WTC11 (cell line): Measurements from ENCODE around the gene RETREG1. TPM values are rescaled to one million over a fixed set of nuclear protein-coding genes. Genes with fewer than 3 reads are reported as not detected.

ENCODE experiments used
- ATAC-seq: fragments of 200-7000 bp; cut with Tn5 transposase; 2 replicates; pipeline ENCODE4 v1.10.0; 2021; ENCODE audit warnings: mild to moderate bottlenecking, moderate library complexity
- CTCF ChIA-PET: fragments of 300-600 bp; sonication (Branson Sonifier 250); formaldehyde crosslinking; loops from one replicate; lab custom pipeline; 2021; ENCODE audit warnings: antibody characterized with exemption; lab: Charles Lee
- POLR2A ChIA-PET: fragments of 350-600 bp; sonication (Branson Sonifier 250); formaldehyde crosslinking; loops from one replicate; lab custom pipeline; 2021; ENCODE audit warnings: antibody characterized with exemption; lab: Charles Lee
- DNase-seq: peaks from one replicate; pipeline ENCODE4 v3.0.0; 2021; ENCODE audit warnings: low spot score
- H3K27ac Mint-ChIP-seq: 2 replicates; pipeline ENCODE4 v1.8.0; 2021; ENCODE audit warnings: mixed read lengths
- H3K27me3 Mint-ChIP-seq: 2 replicates; pipeline ENCODE4 v1.8.0; 2021; ENCODE audit warnings: low read depth, mild to moderate bottlenecking, moderate library complexity, mixed read lengths
- H3K36me3 Mint-ChIP-seq: 2 replicates; pipeline ENCODE4 v1.8.0; 2021; ENCODE audit warnings: mixed read lengths
- H3K4me1 Mint-ChIP-seq: 2 replicates; pipeline ENCODE4 v1.8.0; 2022; ENCODE audit warnings: mixed read lengths
- H3K4me3 Mint-ChIP-seq: 2 replicates; pipeline ENCODE4 v1.8.0; 2021; ENCODE audit warnings: mild to moderate bottlenecking, moderate library complexity, mixed read lengths
- H3K9me3 Mint-ChIP-seq: 2 replicates; pipeline ENCODE4 v1.8.0; 2021; ENCODE audit warnings: mixed read lengths
- AFF4 ChIP-seq: sonication (generic); formaldehyde crosslinking; IDR thresholded peaks from 2 replicates; pipeline ENCODE4 v1.8.1; 2023; ENCODE audit warnings: mild to moderate bottlenecking, missing genetic modification reagents, borderline replicate concordance
- ATF1 ChIP-seq: sonication (generic); formaldehyde crosslinking; IDR thresholded peaks from 2 replicates; pipeline ENCODE4 v1.8.1; 2023; ENCODE audit warnings: mild to moderate bottlenecking, moderate library complexity, missing genetic modification reagents
- CREB1 ChIP-seq: sonication (generic); formaldehyde crosslinking; IDR thresholded peaks from 2 replicates; pipeline ENCODE4 v1.8.0; 2023; ENCODE audit warnings: mild to moderate bottlenecking, missing genetic modification reagents
- EMX1 ChIP-seq: fragments of 250-450 bp; sonication (Bioruptor Pico); IDR thresholded peaks from 2 replicates; pipeline ENCODE4 v1.8.0; 2021; ENCODE audit warnings: mild to moderate bottlenecking
- FOXP1 ChIP-seq: sonication (generic); formaldehyde crosslinking; IDR thresholded peaks from 2 replicates; pipeline ENCODE4 v1.8.0; 2022; ENCODE audit warnings: missing genetic modification reagents, mild to moderate bottlenecking, moderate library complexity, borderline replicate concordance
- JAZF1 ChIP-seq: fragments of 250-450 bp; sonication (Bioruptor Pico); IDR thresholded peaks from 2 replicates; pipeline ENCODE4 v1.9.0; 2021; ENCODE audit warnings: moderate library complexity, mild to moderate bottlenecking, inconsistent platforms
- KAT7 ChIP-seq: sonication (generic); formaldehyde crosslinking; IDR thresholded peaks from 2 replicates; pipeline ENCODE4 v1.8.1; 2023; ENCODE audit warnings: missing genetic modification reagents, mild to moderate bottlenecking, borderline replicate concordance
- NR2C2 ChIP-seq: sonication (generic); formaldehyde crosslinking; IDR thresholded peaks from 2 replicates; pipeline ENCODE4 v1.8.0; 2022; ENCODE audit warnings: mild to moderate bottlenecking, missing genetic modification reagents
- RELA ChIP-seq: sonication (generic); formaldehyde crosslinking; IDR thresholded peaks from 2 replicates; pipeline ENCODE4 v1.8.1; 2022; ENCODE audit warnings: missing genetic modification reagents, mild to moderate bottlenecking, borderline replicate concordance
- RORB ChIP-seq: fragments of 250-450 bp; sonication (Bioruptor Pico); IDR thresholded peaks from 2 replicates; pipeline ENCODE4 v1.9.0; 2021; ENCODE audit warnings: mild to moderate bottlenecking
- ZBTB43 ChIP-seq: sonication (generic); formaldehyde crosslinking; IDR thresholded peaks from 2 replicates; pipeline ENCODE4 v1.8.1; 2023; ENCODE audit warnings: mild to moderate bottlenecking, missing genetic modification reagents
- ZNF416 ChIP-seq: fragments of 250-450 bp; sonication (Bioruptor Pico); IDR thresholded peaks from 2 replicates; pipeline ENCODE4 v1.9.0; 2021; ENCODE audit warnings: mild to moderate bottlenecking, inconsistent platforms
- total RNA-seq: library from RNA; stranded (reverse); gene quantifications from 3 replicates; pipeline ENCODE4 v1.2.3, GENCODE V29; 2021
- TF ChIP-seq, protein P1 (sequence below): fragments of 250-450 bp; sonication (Bioruptor Pico); IDR thresholded peaks from 2 replicates; pipeline ENCODE4 v1.8.0; 2021; ENCODE audit warnings: mild to moderate bottlenecking
- TF ChIP-seq, protein P2 (sequence below): sonication (generic); formaldehyde crosslinking; conservative IDR thresholded peaks from 2 replicates; pipeline ENCODE4 v1.8.1; 2023; ENCODE audit warnings: mild to moderate bottlenecking, low read depth, missing genetic modification reagents, moderate library complexity
- TF ChIP-seq, protein P3 (sequence below): sonication (generic); formaldehyde crosslinking; IDR thresholded peaks from 2 replicates; pipeline ENCODE4 v1.8.0; 2022; ENCODE audit warnings: mild to moderate bottlenecking, missing genetic modification reagents
- TF ChIP-seq, protein P4 (sequence below): sonication (generic); formaldehyde crosslinking; IDR thresholded peaks from 2 replicates; pipeline ENCODE4 v1.8.0; 2022; ENCODE audit warnings: mild to moderate bottlenecking, missing genetic modification reagents
- TF ChIP-seq, protein P5 (sequence below): fragments of 200-600 bp; IDR thresholded peaks from 2 replicates; pipeline ENCODE4 v1.8.0; 2022; ENCODE audit warnings: antibody characterized with exemption
- TF ChIP-seq, protein P6 (sequence below): sonication (generic); formaldehyde crosslinking; IDR thresholded peaks from 2 replicates; pipeline ENCODE4 v1.8.0; 2022; ENCODE audit warnings: missing genetic modification reagents

Gene RETREG1
- total RNA-seq, 1 experiment from 2014 or later = 2.2 TPM

DNA sequence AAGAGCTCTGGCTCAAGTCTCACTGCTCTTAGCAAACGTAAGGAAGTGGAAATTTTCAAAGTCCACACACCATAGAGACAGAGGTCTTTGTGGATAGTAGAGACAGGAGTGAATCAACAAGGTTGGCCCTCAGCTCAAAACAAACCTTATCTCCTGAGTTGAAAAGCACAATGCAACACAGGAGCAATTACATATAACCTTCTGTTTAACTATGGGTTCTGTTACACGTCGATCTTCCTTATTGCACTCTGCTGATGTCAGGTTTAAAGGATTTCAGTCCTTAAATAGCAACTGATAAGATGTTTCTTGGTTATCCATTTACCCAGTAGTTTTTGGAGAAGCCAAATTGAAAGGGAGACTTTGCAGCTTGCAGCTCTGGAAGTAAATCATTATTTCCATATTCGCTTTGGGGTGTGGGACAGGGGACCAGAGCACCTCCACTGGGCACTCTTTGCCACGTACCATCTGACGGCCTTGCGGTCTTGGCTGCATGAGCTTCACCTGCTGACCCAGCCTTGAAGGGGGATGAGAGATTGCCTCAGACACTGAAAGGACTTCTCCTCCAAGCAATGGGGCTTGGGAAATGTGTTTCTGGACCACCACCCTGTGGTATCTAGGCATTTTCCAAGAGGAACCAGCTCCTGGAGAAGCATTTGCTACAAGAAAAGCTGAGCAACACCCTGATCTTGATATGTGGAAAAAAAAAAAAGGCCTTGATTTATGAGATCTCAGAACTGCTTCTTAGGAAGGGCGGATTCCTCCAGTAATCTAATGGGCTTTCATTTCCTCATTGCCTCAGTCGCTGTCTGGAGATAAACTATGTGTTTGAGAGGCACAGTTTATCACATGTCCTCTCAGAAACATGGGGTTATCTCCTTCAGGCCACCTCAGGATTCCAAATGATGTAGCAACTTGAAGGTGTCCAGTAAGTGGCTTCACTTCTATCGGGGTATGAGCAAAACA, 95.0 kb downstream of the RETREG1 start:
- H3K4me1 Mint-ChIP-seq = no peaks in the 10 kb centered on the region
- DNase-seq (no peak), ATAC-seq (no peak)
- no peaks in the 10 kb centered on the region for H3K9me3 Mint-ChIP-seq
- H3K36me3 Mint-ChIP-seq = no peaks in the 10 kb centered on the region
- CTCF ChIA-PET = no interaction called here
- H3K27ac Mint-ChIP-seq = no peak overlapping the region
- no peaks in the 10 kb centered on the region; the same call in 1 of the 2 replicates for H3K27me3 Mint-ChIP-seq
- no peak overlapping the region for H3K4me3 Mint-ChIP-seq
- TF ChIP-seq KAT7 (CRISPR knock-in tag) (no peak), AFF4 (CRISPR knock-in tag) (no peak), RELA (CRISPR knock-in tag) (no peak), FOXP1 (no peak), EMX1 (CRISPR knock-in tag) (no peak), ZBTB43 (CRISPR knock-in tag) (no peak), NR2C2 (CRISPR knock-in tag) (no peak), CREB1 (CRISPR knock-in tag) (no peak)
- TF ChIP-seq, protein P1, sequence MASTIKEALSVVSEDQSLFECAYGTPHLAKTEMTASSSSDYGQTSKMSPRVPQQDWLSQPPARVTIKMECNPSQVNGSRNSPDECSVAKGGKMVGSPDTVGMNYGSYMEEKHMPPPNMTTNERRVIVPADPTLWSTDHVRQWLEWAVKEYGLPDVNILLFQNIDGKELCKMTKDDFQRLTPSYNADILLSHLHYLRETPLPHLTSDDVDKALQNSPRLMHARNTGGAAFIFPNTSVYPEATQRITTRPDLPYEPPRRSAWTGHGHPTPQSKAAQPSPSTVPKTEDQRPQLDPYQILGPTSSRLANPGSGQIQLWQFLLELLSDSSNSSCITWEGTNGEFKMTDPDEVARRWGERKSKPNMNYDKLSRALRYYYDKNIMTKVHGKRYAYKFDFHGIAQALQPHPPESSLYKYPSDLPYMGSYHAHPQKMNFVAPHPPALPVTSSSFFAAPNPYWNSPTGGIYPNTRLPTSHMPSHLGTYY (CRISPR knock-in tag) = no peak
- TF ChIP-seq, all 79 proteins: peak for 0
- POLR2A ChIA-PET = no interaction called here

GRCh38 chr5:16520841-16521240, 96.0 kb downstream of the RETREG1 start:
- CTCF ChIA-PET = no interaction called here
- no peaks in the 10 kb centered on the region for H3K36me3 Mint-ChIP-seq
- no peak for ATAC-seq
- no peak overlapping the region for H3K27ac Mint-ChIP-seq
- H3K27me3 Mint-ChIP-seq = no peaks in the 10 kb centered on the region; the same call in 1 of the 2 replicates
- no peaks in the 10 kb centered on the region for H3K4me1 Mint-ChIP-seq
- H3K9me3 Mint-ChIP-seq = no peaks in the 10 kb centered on the region
- POLR2A ChIA-PET = no interaction called here
- no peak for DNase-seq
- H3K4me3 Mint-ChIP-seq = no peak overlapping the region
- TF ChIP-seq, protein P2, sequence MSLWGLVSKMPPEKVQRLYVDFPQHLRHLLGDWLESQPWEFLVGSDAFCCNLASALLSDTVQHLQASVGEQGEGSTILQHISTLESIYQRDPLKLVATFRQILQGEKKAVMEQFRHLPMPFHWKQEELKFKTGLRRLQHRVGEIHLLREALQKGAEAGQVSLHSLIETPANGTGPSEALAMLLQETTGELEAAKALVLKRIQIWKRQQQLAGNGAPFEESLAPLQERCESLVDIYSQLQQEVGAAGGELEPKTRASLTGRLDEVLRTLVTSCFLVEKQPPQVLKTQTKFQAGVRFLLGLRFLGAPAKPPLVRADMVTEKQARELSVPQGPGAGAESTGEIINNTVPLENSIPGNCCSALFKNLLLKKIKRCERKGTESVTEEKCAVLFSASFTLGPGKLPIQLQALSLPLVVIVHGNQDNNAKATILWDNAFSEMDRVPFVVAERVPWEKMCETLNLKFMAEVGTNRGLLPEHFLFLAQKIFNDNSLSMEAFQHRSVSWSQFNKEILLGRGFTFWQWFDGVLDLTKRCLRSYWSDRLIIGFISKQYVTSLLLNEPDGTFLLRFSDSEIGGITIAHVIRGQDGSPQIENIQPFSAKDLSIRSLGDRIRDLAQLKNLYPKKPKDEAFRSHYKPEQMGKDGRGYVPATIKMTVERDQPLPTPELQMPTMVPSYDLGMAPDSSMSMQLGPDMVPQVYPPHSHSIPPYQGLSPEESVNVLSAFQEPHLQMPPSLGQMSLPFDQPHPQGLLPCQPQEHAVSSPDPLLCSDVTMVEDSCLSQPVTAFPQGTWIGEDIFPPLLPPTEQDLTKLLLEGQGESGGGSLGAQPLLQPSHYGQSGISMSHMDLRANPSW (CRISPR knock-in tag) = no peak
- TF ChIP-seq, protein P3, sequence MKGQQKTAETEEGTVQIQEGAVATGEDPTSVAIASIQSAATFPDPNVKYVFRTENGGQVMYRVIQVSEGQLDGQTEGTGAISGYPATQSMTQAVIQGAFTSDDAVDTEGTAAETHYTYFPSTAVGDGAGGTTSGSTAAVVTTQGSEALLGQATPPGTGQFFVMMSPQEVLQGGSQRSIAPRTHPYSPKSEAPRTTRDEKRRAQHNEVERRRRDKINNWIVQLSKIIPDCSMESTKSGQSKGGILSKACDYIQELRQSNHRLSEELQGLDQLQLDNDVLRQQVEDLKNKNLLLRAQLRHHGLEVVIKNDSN = no peak
- TF ChIP-seq ZNF416 (CRISPR knock-in tag) (no peak), RORB (no peak), ATF1 (CRISPR knock-in tag) (no peak), JAZF1 (no peak)
- TF ChIP-seq, protein P4, sequence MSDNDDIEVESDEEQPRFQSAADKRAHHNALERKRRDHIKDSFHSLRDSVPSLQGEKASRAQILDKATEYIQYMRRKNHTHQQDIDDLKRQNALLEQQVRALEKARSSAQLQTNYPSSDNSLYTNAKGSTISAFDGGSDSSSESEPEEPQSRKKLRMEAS (CRISPR knock-in tag) = no peak
- TF ChIP-seq, protein P5, sequence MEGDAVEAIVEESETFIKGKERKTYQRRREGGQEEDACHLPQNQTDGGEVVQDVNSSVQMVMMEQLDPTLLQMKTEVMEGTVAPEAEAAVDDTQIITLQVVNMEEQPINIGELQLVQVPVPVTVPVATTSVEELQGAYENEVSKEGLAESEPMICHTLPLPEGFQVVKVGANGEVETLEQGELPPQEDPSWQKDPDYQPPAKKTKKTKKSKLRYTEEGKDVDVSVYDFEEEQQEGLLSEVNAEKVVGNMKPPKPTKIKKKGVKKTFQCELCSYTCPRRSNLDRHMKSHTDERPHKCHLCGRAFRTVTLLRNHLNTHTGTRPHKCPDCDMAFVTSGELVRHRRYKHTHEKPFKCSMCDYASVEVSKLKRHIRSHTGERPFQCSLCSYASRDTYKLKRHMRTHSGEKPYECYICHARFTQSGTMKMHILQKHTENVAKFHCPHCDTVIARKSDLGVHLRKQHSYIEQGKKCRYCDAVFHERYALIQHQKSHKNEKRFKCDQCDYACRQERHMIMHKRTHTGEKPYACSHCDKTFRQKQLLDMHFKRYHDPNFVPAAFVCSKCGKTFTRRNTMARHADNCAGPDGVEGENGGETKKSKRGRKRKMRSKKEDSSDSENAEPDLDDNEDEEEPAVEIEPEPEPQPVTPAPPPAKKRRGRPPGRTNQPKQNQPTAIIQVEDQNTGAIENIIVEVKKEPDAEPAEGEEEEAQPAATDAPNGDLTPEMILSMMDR = no peak
- TF ChIP-seq, protein P6, sequence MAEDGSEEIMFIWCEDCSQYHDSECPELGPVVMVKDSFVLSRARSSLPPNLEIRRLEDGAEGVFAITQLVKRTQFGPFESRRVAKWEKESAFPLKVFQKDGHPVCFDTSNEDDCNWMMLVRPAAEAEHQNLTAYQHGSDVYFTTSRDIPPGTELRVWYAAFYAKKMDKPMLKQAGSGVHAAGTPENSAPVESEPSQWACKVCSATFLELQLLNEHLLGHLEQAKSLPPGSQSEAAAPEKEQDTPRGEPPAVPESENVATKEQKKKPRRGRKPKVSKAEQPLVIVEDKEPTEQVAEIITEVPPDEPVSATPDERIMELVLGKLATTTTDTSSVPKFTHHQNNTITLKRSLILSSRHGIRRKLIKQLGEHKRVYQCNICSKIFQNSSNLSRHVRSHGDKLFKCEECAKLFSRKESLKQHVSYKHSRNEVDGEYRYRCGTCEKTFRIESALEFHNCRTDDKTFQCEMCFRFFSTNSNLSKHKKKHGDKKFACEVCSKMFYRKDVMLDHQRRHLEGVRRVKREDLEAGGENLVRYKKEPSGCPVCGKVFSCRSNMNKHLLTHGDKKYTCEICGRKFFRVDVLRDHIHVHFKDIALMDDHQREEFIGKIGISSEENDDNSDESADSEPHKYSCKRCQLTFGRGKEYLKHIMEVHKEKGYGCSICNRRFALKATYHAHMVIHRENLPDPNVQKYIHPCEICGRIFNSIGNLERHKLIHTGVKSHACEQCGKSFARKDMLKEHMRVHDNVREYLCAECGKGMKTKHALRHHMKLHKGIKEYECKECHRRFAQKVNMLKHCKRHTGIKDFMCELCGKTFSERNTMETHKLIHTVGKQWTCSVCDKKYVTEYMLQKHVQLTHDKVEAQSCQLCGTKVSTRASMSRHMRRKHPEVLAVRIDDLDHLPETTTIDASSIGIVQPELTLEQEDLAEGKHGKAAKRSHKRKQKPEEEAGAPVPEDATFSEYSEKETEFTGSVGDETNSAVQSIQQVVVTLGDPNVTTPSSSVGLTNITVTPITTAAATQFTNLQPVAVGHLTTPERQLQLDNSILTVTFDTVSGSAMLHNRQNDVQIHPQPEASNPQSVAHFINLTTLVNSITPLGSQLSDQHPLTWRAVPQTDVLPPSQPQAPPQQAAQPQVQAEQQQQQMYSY (CRISPR knock-in tag) = no peak
